Measurements from ENCODE around the gene SPECC1L. TPM values are rescaled to one million over a fixed set of nuclear protein-coding genes. Genes with fewer than 3 reads are reported as not detected.

SPECC1L gene
- total RNA-seq (2014; rRNA removed; shearing (Covaris generic); ENCODE audit: low replicate concordance), result 33.7 and 35.1 TPM in 2 replicates

GRCh38 chr22:24270556-24271385 lies at the start of gene SPECC1L:
Gene SPECC1L (plus strand): TSS chr22:24270831. CDS start chr22:24302232, 31,401 bp downstream.
- H3K27me3 ChIP-seq (ENCODE audit: low read length), result no peaks in the 10 kb centered on the region
- peak; percentile 96 for DNase-seq
- H3K36me3 ChIP-seq (ENCODE audit: insufficient read depth, low read length), result no peaks in the 10 kb centered on the region
- H3K4me1 ChIP-seq (ENCODE audit: low read length), result peaks cover 37% of the 10 kb centered on the region
- H3K27ac ChIP-seq (ENCODE audit: low read length), result peak within 1 kb of the TSS; percentile 79
- peak within 1 kb of the TSS; percentile 96 for H3K4me3 ChIP-seq (ENCODE audit: low read length)
- H3K4me2 ChIP-seq (ENCODE audit: low read depth, low read length, poor library complexity, severe bottlenecking), result peak within 1 kb of the TSS; percentile 98
- H2AFZ ChIP-seq (ENCODE audit: low read length), result peak within 1 kb of the TSS; percentile 97; the same call in 1 of the 2 replicates
- peaks cover 51% of the 10 kb centered on the region for H3K79me2 ChIP-seq (ENCODE audit: low read length)
- H3K9me2 ChIP-seq (replicated peaks; ENCODE audit: insufficient read depth, low read length), result no peaks in the 10 kb centered on the region
- peak within 1 kb of the TSS; percentile 99 for H3K9ac ChIP-seq (ENCODE audit: low read length)
- peaks cover 20% of the 10 kb centered on the region for H4K20me1 ChIP-seq (ENCODE audit: insufficient read depth, low read depth, low read length)
- H3K9me3 ChIP-seq (ENCODE audit: low read length), result no peaks in the 10 kb centered on the region

GRCh38 chr22:24224468-24224867 lies 46.2 kb upstream of the SPECC1L start:
- Histone ChIP-seq H3K4me2 (ENCODE audit: low read depth, low read length, poor library complexity, severe bottlenecking) (no peak overlapping the region), H4K20me1 (ENCODE audit: insufficient read depth, low read depth, low read length) (no peaks in the 10 kb centered on the region), H3K27me3 (ENCODE audit: low read length) (no peaks in the 10 kb centered on the region), H3K79me2 (ENCODE audit: low read length) (no peaks in the 10 kb centered on the region), H3K27ac (ENCODE audit: low read length) (no peak overlapping the region), H3K36me3 (ENCODE audit: insufficient read depth, low read length) (no peaks in the 10 kb centered on the region), H2AFZ (ENCODE audit: low read length) (no peak overlapping the region), H3K9me3 (ENCODE audit: low read length) (no peaks in the 10 kb centered on the region; the same call in 1 of the 2 replicates), H3K4me1 (ENCODE audit: low read length) (no peaks in the 10 kb centered on the region), H3K9ac (ENCODE audit: low read length) (no peak overlapping the region), H3K9me2 (replicated peaks; ENCODE audit: insufficient read depth, low read length) (no peaks in the 10 kb centered on the region), H3K4me3 (ENCODE audit: low read length) (no peak overlapping the region)
- DNase-seq, result no peak

- H3K4me2 ChIP-seq (ENCODE audit: low read depth, low read length, poor library complexity, severe bottlenecking), result no peak overlapping the region
- H4K20me1 ChIP-seq (ENCODE audit: insufficient read depth, low read depth, low read length), result no peaks in the 10 kb centered on the region
- H3K4me1 ChIP-seq (ENCODE audit: low read length), result no peaks in the 10 kb centered on the region
- DNase-seq, result no peak
- H3K79me2 ChIP-seq (ENCODE audit: low read length), result no peaks in the 10 kb centered on the region
- no peaks in the 10 kb centered on the region; the same call in 1 of the 2 replicates for H3K9me3 ChIP-seq (ENCODE audit: low read length)
- H3K9me2 ChIP-seq (replicated peaks; ENCODE audit: insufficient read depth, low read length), result no peaks in the 10 kb centered on the region
- no peak overlapping the region for H3K9ac ChIP-seq (ENCODE audit: low read length)
- H3K36me3 ChIP-seq (ENCODE audit: insufficient read depth, low read length), result no peaks in the 10 kb centered on the region
- H3K4me3 ChIP-seq (ENCODE audit: low read length), result no peak overlapping the region
- H3K27me3 ChIP-seq (ENCODE audit: low read length), result no peaks in the 10 kb centered on the region
- no peak overlapping the region for H2AFZ ChIP-seq (ENCODE audit: low read length)
- H3K27ac ChIP-seq (ENCODE audit: low read length), result no peak overlapping the region
Observed at GRCh38 chr22:24225044-24225601, 45.5 kb upstream of the SPECC1L start.

- Histone ChIP-seq H3K9me3 (ENCODE audit: low read length) (no peaks in the 10 kb centered on the region; the same call in 1 of the 2 replicates), H3K9ac (ENCODE audit: low read length) (no peak overlapping the region), H2AFZ (ENCODE audit: low read length) (no peak overlapping the region), H3K4me3 (ENCODE audit: low read length) (no peak overlapping the region), H3K79me2 (ENCODE audit: low read length) (no peaks in the 10 kb centered on the region), H3K4me1 (ENCODE audit: low read length) (no peaks in the 10 kb centered on the region), H3K9me2 (replicated peaks; ENCODE audit: insufficient read depth, low read length) (no peaks in the 10 kb centered on the region), H3K4me2 (ENCODE audit: low read depth, low read length, poor library complexity, severe bottlenecking) (no peak overlapping the region), H3K36me3 (ENCODE audit: insufficient read depth, low read length) (no peaks in the 10 kb centered on the region), H4K20me1 (ENCODE audit: insufficient read depth, low read depth, low read length) (no peaks in the 10 kb centered on the region), H3K27me3 (ENCODE audit: low read length) (no peaks in the 10 kb centered on the region), H3K27ac (ENCODE audit: low read length) (no peak overlapping the region)
- DNase-seq, result no peak
Observed at GRCh38 chr22:24225951-24226350, 44.7 kb upstream of the SPECC1L start.

- Histone ChIP-seq H3K4me3 (ENCODE audit: low read length) (no peak overlapping the region), H2AFZ (ENCODE audit: low read length) (no peak overlapping the region), H3K27me3 (ENCODE audit: low read length) (no peaks in the 10 kb centered on the region), H3K9me3 (ENCODE audit: low read length) (no peaks in the 10 kb centered on the region), H3K36me3 (ENCODE audit: insufficient read depth, low read length) (no peaks in the 10 kb centered on the region), H3K4me1 (ENCODE audit: low read length) (no peaks in the 10 kb centered on the region), H4K20me1 (ENCODE audit: insufficient read depth, low read depth, low read length) (no peaks in the 10 kb centered on the region), H3K9ac (ENCODE audit: low read length) (no peak overlapping the region), H3K4me2 (ENCODE audit: low read depth, low read length, poor library complexity, severe bottlenecking) (no peak overlapping the region), H3K9me2 (replicated peaks; ENCODE audit: insufficient read depth, low read length) (no peaks in the 10 kb centered on the region), H3K79me2 (ENCODE audit: low read length) (no peaks in the 10 kb centered on the region), H3K27ac (ENCODE audit: low read length) (no peak overlapping the region)
- peak; percentile 86 for DNase-seq
Observed at GRCh38 chr22:24230911-24231656, 39.5 kb upstream of the SPECC1L start.

- DNase-seq, result no peak
- no peak overlapping the region for H3K9ac ChIP-seq (ENCODE audit: low read length)
- H3K4me3 ChIP-seq (ENCODE audit: low read length), result no peak overlapping the region
- no peaks in the 10 kb centered on the region for H4K20me1 ChIP-seq (ENCODE audit: insufficient read depth, low read depth, low read length)
- H2AFZ ChIP-seq (ENCODE audit: low read length), result no peak overlapping the region
- no peak overlapping the region for H3K4me2 ChIP-seq (ENCODE audit: low read depth, low read length, poor library complexity, severe bottlenecking)
- no peaks in the 10 kb centered on the region for H3K9me3 ChIP-seq (ENCODE audit: low read length)
- H3K27ac ChIP-seq (ENCODE audit: low read length), result no peak overlapping the region
- H3K4me1 ChIP-seq (ENCODE audit: low read length), result no peaks in the 10 kb centered on the region
- H3K9me2 ChIP-seq (replicated peaks; ENCODE audit: insufficient read depth, low read length), result no peaks in the 10 kb centered on the region
- H3K36me3 ChIP-seq (ENCODE audit: insufficient read depth, low read length), result no peaks in the 10 kb centered on the region
- H3K27me3 ChIP-seq (ENCODE audit: low read length), result no peaks in the 10 kb centered on the region
- H3K79me2 ChIP-seq (ENCODE audit: low read length), result no peaks in the 10 kb centered on the region
Observed at GRCh38 chr22:24231706-24232105, 38.9 kb upstream of the SPECC1L start.

- Histone ChIP-seq H3K9me2 (replicated peaks; ENCODE audit: insufficient read depth, low read length) (no peaks in the 10 kb centered on the region), H3K79me2 (ENCODE audit: low read length) (no peaks in the 10 kb centered on the region), H2AFZ (ENCODE audit: low read length) (no peak overlapping the region), H3K4me2 (ENCODE audit: low read depth, low read length, poor library complexity, severe bottlenecking) (no peak overlapping the region), H3K27ac (ENCODE audit: low read length) (no peak overlapping the region), H3K36me3 (ENCODE audit: insufficient read depth, low read length) (no peaks in the 10 kb centered on the region), H3K4me3 (ENCODE audit: low read length) (no peak overlapping the region), H4K20me1 (ENCODE audit: insufficient read depth, low read depth, low read length) (no peaks in the 10 kb centered on the region), H3K9ac (ENCODE audit: low read length) (no peak overlapping the region), H3K27me3 (ENCODE audit: low read length) (no peaks in the 10 kb centered on the region), H3K9me3 (ENCODE audit: low read length) (no peaks in the 10 kb centered on the region), H3K4me1 (ENCODE audit: low read length) (no peaks in the 10 kb centered on the region)
- no peak for DNase-seq
Observed at GRCh38 chr22:24232124-24232523, 38.5 kb upstream of the SPECC1L start.

GRCh38 chr22:24232725-24233124 lies 37.9 kb upstream of the SPECC1L start:
- H3K4me1 ChIP-seq (ENCODE audit: low read length), result no peaks in the 10 kb centered on the region
- no peak overlapping the region for H3K4me3 ChIP-seq (ENCODE audit: low read length)
- H2AFZ ChIP-seq (ENCODE audit: low read length), result no peak overlapping the region
- no peaks in the 10 kb centered on the region for H3K79me2 ChIP-seq (ENCODE audit: low read length)
- H3K36me3 ChIP-seq (ENCODE audit: insufficient read depth, low read length), result no peaks in the 10 kb centered on the region
- no peak overlapping the region for H3K4me2 ChIP-seq (ENCODE audit: low read depth, low read length, poor library complexity, severe bottlenecking)
- H4K20me1 ChIP-seq (ENCODE audit: insufficient read depth, low read depth, low read length), result no peaks in the 10 kb centered on the region
- no peaks in the 10 kb centered on the region for H3K9me3 ChIP-seq (ENCODE audit: low read length)
- no peaks in the 10 kb centered on the region for H3K27me3 ChIP-seq (ENCODE audit: low read length)
- DNase-seq, result no peak
- H3K27ac ChIP-seq (ENCODE audit: low read length), result no peak overlapping the region
- H3K9ac ChIP-seq (ENCODE audit: low read length), result no peak overlapping the region
- no peaks in the 10 kb centered on the region for H3K9me2 ChIP-seq (replicated peaks; ENCODE audit: insufficient read depth, low read length)
